ENCODE data around the gene FBXO47.
"Not testable (repeated sequence)": the region's sequence is repeated elsewhere in the genome, so short reads cannot be mapped to it uniquely, and the experiment has no call there.

GRCh38 chr17:38953800-38954199 is 13.4 kb downstream of the FBXO47 start:
- not testable (repeated sequence) for TF ChIP-seq POLR2A, TAF1, SPI1, POLR2AphosphoS5 (IDR thresholded peaks at IDR 0.05; ENCODE audit: low read depth, low read length)

Data from GM12891 (cell line).